Measurements from ENCODE around the gene PPOX.

DNA sequence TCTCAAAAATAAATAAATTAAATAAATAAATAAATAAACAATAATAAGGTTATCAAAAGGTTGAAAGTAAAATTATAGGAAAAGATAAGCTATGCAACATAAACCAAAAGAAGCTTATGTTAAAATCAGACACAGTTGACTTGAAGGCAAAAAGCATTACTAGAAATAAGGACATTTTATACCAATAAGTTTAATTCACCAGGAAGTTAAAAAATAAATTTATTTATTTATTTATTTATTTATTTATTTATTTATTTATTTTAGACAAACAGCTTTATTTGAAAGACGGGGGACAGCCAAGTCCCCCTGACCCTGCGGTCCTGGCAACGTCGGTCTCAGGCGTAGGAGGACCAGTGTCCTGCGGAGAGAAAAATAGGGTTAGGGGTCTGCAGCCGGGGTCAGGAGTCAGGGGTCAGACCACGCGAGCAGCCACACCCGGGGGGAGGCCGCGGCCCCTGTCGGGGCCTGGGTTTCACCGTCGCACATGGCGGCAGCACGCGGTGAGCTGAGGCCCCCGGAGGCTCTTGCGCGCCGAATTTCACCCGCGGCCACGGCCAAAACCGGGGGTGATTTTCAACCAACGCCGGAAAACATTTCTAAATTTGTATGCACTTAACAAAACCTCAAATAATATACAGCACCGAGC, 25.3 kb upstream of the PPOX start:
- no peak for TF ChIP-seq CTCF (IDR thresholded peaks at IDR 0.05)
- no peak for TF ChIP-seq POLR2A (IDR thresholded peaks at IDR 0.05)
